ENCODE measurements around the gene DISC1.

Gene DISC1

GRCh38 chr1:231990388-231990787, 363.8 kb downstream of the DISC1 start:
- no peak for ATAC-seq
- Mint-ChIP-seq H3K4me1 (no peaks in the 10 kb centered on the region), H3K36me3 (no peaks in the 10 kb centered on the region), H3K27ac (no peak overlapping the region), H3K27me3 (no peaks in the 10 kb centered on the region), H3K4me3 (no peak overlapping the region), H3K9me3 (no peaks in the 10 kb centered on the region)

- no peaks in the 10 kb centered on the region for H3K36me3 Mint-ChIP-seq
- no peaks in the 10 kb centered on the region for H3K4me1 Mint-ChIP-seq
- no peaks in the 10 kb centered on the region for H3K27me3 Mint-ChIP-seq
- no peak overlapping the region for H3K27ac Mint-ChIP-seq
- no peaks in the 10 kb centered on the region for H3K9me3 Mint-ChIP-seq
- ATAC-seq, result no peak
- H3K4me3 Mint-ChIP-seq, result no peak overlapping the region
These were observed 364.6 kb downstream of the DISC1 start for GRCh38 chr1:231991231-231991630.

- H3K27ac Mint-ChIP-seq, result no peak overlapping the region
- no peak for ATAC-seq
- no peaks in the 10 kb centered on the region for H3K9me3 Mint-ChIP-seq
- no peaks in the 10 kb centered on the region for H3K4me1 Mint-ChIP-seq
- no peak overlapping the region for H3K4me3 Mint-ChIP-seq
- no peaks in the 10 kb centered on the region for H3K27me3 Mint-ChIP-seq
- no peaks in the 10 kb centered on the region for H3K36me3 Mint-ChIP-seq
These were observed 367.4 kb downstream of the DISC1 start for GRCh38 chr1:231993968-231994455.

GRCh38 chr1:231998791-231999190, 372.2 kb downstream of the DISC1 start:
- H3K9me3 Mint-ChIP-seq, result peaks cover 3% of the 10 kb centered on the region
- H3K36me3 Mint-ChIP-seq, result no peaks in the 10 kb centered on the region
- ATAC-seq, result no peak
- H3K27ac Mint-ChIP-seq, result no peak overlapping the region
- H3K4me3 Mint-ChIP-seq, result no peak overlapping the region
- no peaks in the 10 kb centered on the region for H3K4me1 Mint-ChIP-seq
- H3K27me3 Mint-ChIP-seq, result no peaks in the 10 kb centered on the region

- Mint-ChIP-seq H3K9me3 (peaks cover 8% of the 10 kb centered on the region), H3K27me3 (no peaks in the 10 kb centered on the region), H3K27ac (no peak overlapping the region), H3K4me3 (no peak overlapping the region), H3K4me1 (no peaks in the 10 kb centered on the region), H3K36me3 (no peaks in the 10 kb centered on the region)
- no peak for ATAC-seq
These were observed 378.7 kb downstream of the DISC1 start for GRCh38 chr1:232005300-232005699.

GRCh38 chr1:232009741-232010140, 383.2 kb downstream of the DISC1 start:
- no peaks in the 10 kb centered on the region for H3K27me3 Mint-ChIP-seq
- no peak for ATAC-seq
- peaks cover 8% of the 10 kb centered on the region for H3K9me3 Mint-ChIP-seq
- H3K4me3 Mint-ChIP-seq, result no peak overlapping the region
- H3K27ac Mint-ChIP-seq, result no peak overlapping the region
- no peaks in the 10 kb centered on the region for H3K4me1 Mint-ChIP-seq
- no peaks in the 10 kb centered on the region for H3K36me3 Mint-ChIP-seq

GRCh38 chr1:232011961-232012360, 385.4 kb downstream of the DISC1 start:
- H3K27ac Mint-ChIP-seq, result no peak overlapping the region
- H3K9me3 Mint-ChIP-seq, result no peaks in the 10 kb centered on the region
- H3K4me3 Mint-ChIP-seq, result no peak overlapping the region
- H3K4me1 Mint-ChIP-seq, result no peaks in the 10 kb centered on the region
- no peaks in the 10 kb centered on the region for H3K36me3 Mint-ChIP-seq
- H3K27me3 Mint-ChIP-seq, result no peaks in the 10 kb centered on the region
- no peak for ATAC-seq

GRCh38 chr1:232012773-232013386, 386.3 kb downstream of the DISC1 start:
- Mint-ChIP-seq H3K4me1 (no peaks in the 10 kb centered on the region), H3K36me3 (no peaks in the 10 kb centered on the region), H3K4me3 (no peak overlapping the region), H3K27me3 (no peaks in the 10 kb centered on the region), H3K27ac (no peak overlapping the region), H3K9me3 (no peaks in the 10 kb centered on the region)
- no peak for ATAC-seq

- H3K9me3 Mint-ChIP-seq, result no peaks in the 10 kb centered on the region
These were observed 388.4 kb downstream of the DISC1 start for GRCh38 chr1:232014941-232015340.

GRCh38 chr1:232016616-232017015, 390.0 kb downstream of the DISC1 start:
- Mint-ChIP-seq H3K9me3 (no peaks in the 10 kb centered on the region), H3K4me3 (no peak overlapping the region), H3K36me3 (no peaks in the 10 kb centered on the region), H3K27me3 (no peaks in the 10 kb centered on the region), H3K4me1 (no peaks in the 10 kb centered on the region), H3K27ac (no peak overlapping the region)
- ATAC-seq, result no peak

More at GRCh38 chr1:232014941-232015340, 388.4 kb downstream of the DISC1 start:
- Mint-ChIP-seq H3K27ac (no peak overlapping the region), H3K36me3 (no peaks in the 10 kb centered on the region), H3K4me1 (no peaks in the 10 kb centered on the region), H3K27me3 (no peaks in the 10 kb centered on the region), H3K4me3 (no peak overlapping the region)
- ATAC-seq, result no peak

GRCh38 chr1:232017057-232017456, 390.5 kb downstream of the DISC1 start:
- H3K27ac Mint-ChIP-seq, result no peak overlapping the region
- H3K4me1 Mint-ChIP-seq, result no peaks in the 10 kb centered on the region
- H3K27me3 Mint-ChIP-seq, result no peaks in the 10 kb centered on the region
- no peak for ATAC-seq
- H3K36me3 Mint-ChIP-seq, result no peaks in the 10 kb centered on the region
- H3K4me3 Mint-ChIP-seq, result no peak overlapping the region
- H3K9me3 Mint-ChIP-seq, result no peaks in the 10 kb centered on the region

GRCh38 chr1:232017759-232018158, 391.2 kb downstream of the DISC1 start:
- Mint-ChIP-seq H3K27me3 (no peaks in the 10 kb centered on the region), H3K4me3 (no peak overlapping the region), H3K9me3 (no peaks in the 10 kb centered on the region), H3K36me3 (no peaks in the 10 kb centered on the region), H3K4me1 (no peaks in the 10 kb centered on the region), H3K27ac (no peak overlapping the region)
- ATAC-seq, result no peak

GRCh38 chr1:232018231-232019025, 391.8 kb downstream of the DISC1 start:
- H3K27ac Mint-ChIP-seq, result no peak overlapping the region
- H3K4me3 Mint-ChIP-seq, result no peak overlapping the region

GRCh38 chr1:232019026-232019340, 392.4 kb downstream of the DISC1 start:
- Mint-ChIP-seq H3K9me3 (no peaks in the 10 kb centered on the region), H3K4me3 (no peak overlapping the region), H3K36me3 (no peaks in the 10 kb centered on the region), H3K27me3 (no peaks in the 10 kb centered on the region), H3K27ac (no peak overlapping the region), H3K4me1 (no peaks in the 10 kb centered on the region)
- no peak for ATAC-seq

More at GRCh38 chr1:232018231-232019025, 391.8 kb downstream of the DISC1 start:
- Mint-ChIP-seq H3K36me3 (no peaks in the 10 kb centered on the region), H3K4me1 (no peaks in the 10 kb centered on the region), H3K27me3 (no peaks in the 10 kb centered on the region), H3K9me3 (no peaks in the 10 kb centered on the region)
- ATAC-seq, result no peak

GRCh38 chr1:232020352-232020751, 393.8 kb downstream of the DISC1 start:
- Mint-ChIP-seq H3K27ac (no peak overlapping the region), H3K36me3 (no peaks in the 10 kb centered on the region), H3K27me3 (no peaks in the 10 kb centered on the region), H3K4me3 (no peak overlapping the region), H3K9me3 (no peaks in the 10 kb centered on the region), H3K4me1 (no peaks in the 10 kb centered on the region)
- no peak for ATAC-seq

GRCh38 chr1:232029315-232029714, 402.7 kb downstream of the DISC1 start:
- Mint-ChIP-seq H3K9me3 (no peaks in the 10 kb centered on the region), H3K4me3 (no peak overlapping the region), H3K27ac (no peak overlapping the region), H3K4me1 (no peaks in the 10 kb centered on the region), H3K27me3 (no peaks in the 10 kb centered on the region), H3K36me3 (peaks cover 6% of the 10 kb centered on the region)
- no peak for ATAC-seq
